B cell (primary cell): Measurements from ENCODE around the gene FHIT. TPM values are rescaled to one million over a fixed set of nuclear protein-coding genes. Genes with fewer than 3 reads are reported as not detected.

Source experiments
- ATAC-seq: fragments of 200-7000 bp; cut with Tn5 transposase; one replicate; pipeline ENCODE4 v1.10.0; 2021; ENCODE audit warnings: low read depth, mild to moderate bottlenecking, moderate number of reproducible peaks, moderate library complexity
- CTCF ChIA-PET: fragments of 350-600 bp; sonication (Branson Sonifier 250); formaldehyde crosslinking; loops from one replicate; lab custom pipeline; 2021; ENCODE audit warnings: antibody characterized with exemption, inconsistent platforms; lab: Charles Lee
- POLR2A ChIA-PET: fragments of 350-600 bp; sonication (Branson Sonifier 250); formaldehyde crosslinking; loops from one replicate; lab custom pipeline; 2021; ENCODE audit warnings: antibody characterized with exemption; lab: Charles Lee
- DNase-seq: peaks from one replicate; pipeline ENCODE4 v3.0.0; 2013
- H2AFZ ChIP-seq: 2 replicates; pipeline ENCODE4 v1.6.1; 2012; ENCODE audit warnings: mild to moderate bottlenecking, low read depth, low read length; ENCODE audit not compliant: insufficient read depth, poor library complexity, severe bottlenecking
- H3K27ac ChIP-seq, 2 donors: 1 replicate in 1 of 2; 2 replicates in 1 of 2; pipeline ENCODE4 v1.5.1; 2012 to 2013; ENCODE audit warnings: low read length in 2 of 2, mild to moderate bottlenecking in 2 of 2, moderate library complexity in 1 of 2
- H3K27me3 ChIP-seq, 4 experiments: fragments of 200-600 bp in 1 of 4; sonication (generic) in 1 of 4; replicated peaks in 1 of 4; 1 replicate in 2 of 4; 2 replicates in 2 of 4; pipeline versions ENCODE4 v1.6.1 to v1.7.0; 2013 to 2016; ENCODE audit warnings: low read length in 3 of 4, mild to moderate bottlenecking in 2 of 4, mixed read lengths in 1 of 4, moderate library complexity in 1 of 4; ENCODE audit not compliant: insufficient read depth in 4 of 4, control insufficient read depth in 3 of 4; ENCODE audit errors: control extremely low read depth in 1 of 4
- H3K36me3 ChIP-seq, 2 experiments: replicated peaks in 1 of 2; 1 replicate in 1 of 2; 2 replicates in 1 of 2; pipeline versions ENCODE4 v1.6.1 to v1.7.1; 2013; ENCODE audit warnings: low read length in 1 of 2; ENCODE audit not compliant: insufficient read depth in 2 of 2, control insufficient read depth in 1 of 2; ENCODE audit errors: control extremely low read depth in 1 of 2, extremely low read depth in 1 of 2
- H3K4me1 ChIP-seq, 2 donors: fragments of 200-600 bp in 1 of 2; sonication (generic) in 1 of 2; 1 replicate in 1 of 2; 2 replicates in 1 of 2; pipeline versions ENCODE4 v1.5.1 to v1.6.1; 2013 to 2017; ENCODE audit warnings: low read length in 2 of 2; ENCODE audit not compliant: control insufficient read depth in 2 of 2, insufficient read depth in 2 of 2
- H3K4me2 ChIP-seq: replicated peaks from 2 replicates; pipeline ENCODE3; 2012; ENCODE audit warnings: mild to moderate bottlenecking, low read depth, low read length; ENCODE audit not compliant: poor library complexity, severe bottlenecking
- H3K4me3 ChIP-seq, 5 experiments: fragments of 200-600 bp in 1 of 5; sonication (generic) in 1 of 5; 1 replicate in 3 of 5; 2 replicates in 2 of 5; pipeline versions ENCODE4 v1.5.1 to v1.7.0; 2011 to 2016; ENCODE audit warnings: low read length in 4 of 5, mild to moderate bottlenecking in 4 of 5, low read depth in 2 of 5, control low read depth in 1 of 5, moderate library complexity in 1 of 5; ENCODE audit not compliant: insufficient read depth in 1 of 5; ENCODE audit errors: control extremely low read depth in 1 of 5, extremely low read depth in 1 of 5
- H3K79me2 ChIP-seq: fragments of 200-600 bp; sonication (generic); one replicate; pipeline ENCODE4 v1.6.0; 2016; ENCODE audit warnings: low read length; ENCODE audit not compliant: control insufficient read depth, insufficient read depth
- H3K9ac ChIP-seq: fragments of 200-600 bp; sonication (generic); 2 replicates; pipeline ENCODE4 v1.6.1; 2017; ENCODE audit warnings: mild to moderate bottlenecking, low read length, moderate library complexity
- H3K9me3 ChIP-seq, 3 donors: one replicate each; pipeline versions ENCODE4 v1.6.1 to v1.7.1; 2013; ENCODE audit warnings: low read length in 2 of 3; ENCODE audit not compliant: control insufficient read depth in 2 of 3, insufficient read depth in 1 of 3; ENCODE audit errors: control extremely low read depth in 1 of 3
- H4K20me1 ChIP-seq: 2 replicates; pipeline ENCODE4 v1.6.0; 2012; ENCODE audit warnings: mild to moderate bottlenecking, low read length; ENCODE audit not compliant: insufficient read depth, control insufficient read depth, poor library complexity, severe bottlenecking
- H3K27ac Mint-ChIP-seq: one replicate; pipeline ENCODE4 v1.8.0; 2021; ENCODE audit warnings: mixed read lengths
- H3K27me3 Mint-ChIP-seq: one replicate; pipeline ENCODE4 v1.8.0; 2021; ENCODE audit warnings: mixed read lengths
- H3K4me1 Mint-ChIP-seq: one replicate; pipeline ENCODE4 v1.8.0; 2021; ENCODE audit warnings: mixed read lengths
- H3K4me3 Mint-ChIP-seq: one replicate; pipeline ENCODE4 v1.8.0; 2021; ENCODE audit warnings: mixed read lengths
- H3K9me3 Mint-ChIP-seq: one replicate; pipeline ENCODE4 v1.8.0; 2022; ENCODE audit warnings: mixed read lengths; ENCODE audit not compliant: insufficient read depth
- CTCF ChIP-seq: fragments of 200-600 bp; IDR thresholded peaks from one replicate; pipeline ENCODE4 v1.8.0; 2022; ENCODE audit warnings: antibody characterized with exemption, mild to moderate bottlenecking
- EZH2 ChIP-seq: IDR thresholded peaks from 2 replicates; pipeline ENCODE4 v1.6.1; 2012; ENCODE audit warnings: borderline replicate concordance, low read depth, mild to moderate bottlenecking, moderate library complexity, low read length; ENCODE audit not compliant: insufficient read depth, poor library complexity, severe bottlenecking
- WGBS: methylation state at CpG from one replicate; pipeline ENCODE4 v1.1.5; 2013; ENCODE audit warnings: missing lambda C conversion rate; ENCODE audit not compliant: insufficient coverage; 5-methylcytosine and 5-hydroxymethylcytosine counted together
- intact Hi-C: fragments of 100-400 bp; cut with micrococcal nuclease; formaldehyde crosslinking; loops from one replicate; pipeline ENCODE4 v1.10.0; 2022
- polyA plus RNA-seq: library from polyadenylated mRNA; depleted of rRNA; stranded (reverse); fragments of >200 nt; gene quantifications from 2 replicates; pipeline ENCODE4 v1.2.3, GENCODE V29; 2012
- total RNA-seq, 2 donors: library from RNA; stranded (reverse); fragments of 120-200 nt in 1 of 2; gene quantifications; 1 replicate in 1 of 2; 2 replicates in 1 of 2; pipeline versions ENCODE4 v1.2.3 to v1.2.4, GENCODE V29; 2013 to 2022

FHIT gene
- total and polyA plus RNA-seq, 2 donors (not counting 1 experiment from before 2014, with no cell fraction given) = 1.7 to 7.8 TPM

- H2AFZ ChIP-seq = no peak overlapping the region
- intact Hi-C loops = no loop called here
- H3K4me1 ChIP-seq = peaks cover 0 to 10% of the 10 kb centered on the region in 2 donors
- TF ChIP-seq CTCF (no peak), EZH2 (no peak)
- WGBS = no CpG with 5 or more reads among the region's 2 CpGs
- H3K9ac ChIP-seq = no peak overlapping the region
- CTCF ChIA-PET = no interaction called here
- no peak for DNase-seq
- H3K79me2 ChIP-seq = no peaks in the 10 kb centered on the region
- ATAC-seq = no peak
- H4K20me1 ChIP-seq = no peaks in the 10 kb centered on the region
- POLR2A ChIA-PET = no interaction called here
- H3K4me2 ChIP-seq = no peak overlapping the region
- no peaks in the 10 kb centered on the region for H3K36me3 ChIP-seq
- no peak overlapping the region for H3K27ac ChIP-seq
- Mint-ChIP-seq H3K4me1 (peaks cover 5% of the 10 kb centered on the region), H3K9me3 (no peaks in the 10 kb centered on the region), H3K4me3 (no peak overlapping the region), H3K27ac (no peak overlapping the region), H3K27me3 (no peaks in the 10 kb centered on the region)
- no peak overlapping the region for H3K4me3 ChIP-seq
- no peaks in the 10 kb centered on the region for H3K27me3 ChIP-seq
- H3K9me3 ChIP-seq = no peaks in the 10 kb centered on the region
Measured at GRCh38 chr3:60133269-60134162, 1117.7 kb downstream of the FHIT start.

- H3K27ac Mint-ChIP-seq = no peak overlapping the region
- H3K27ac ChIP-seq = no peak overlapping the region
- no peaks in the 10 kb centered on the region for H3K9me3 ChIP-seq
- H3K4me3 Mint-ChIP-seq = no peak overlapping the region
- no peaks in the 10 kb centered on the region for H4K20me1 ChIP-seq
- TF ChIP-seq EZH2 = no peak
- no peak for TF ChIP-seq CTCF
- no peaks in the 10 kb centered on the region for H3K27me3 Mint-ChIP-seq
- H3K9me3 Mint-ChIP-seq = no peaks in the 10 kb centered on the region
- H2AFZ ChIP-seq = no peak overlapping the region
- no peaks in the 10 kb centered on the region for H3K27me3 ChIP-seq
- ATAC-seq (no peak), DNase-seq (no peak)
- POLR2A ChIA-PET = no interaction called here
- CTCF ChIA-PET = no interaction called here
- no peak overlapping the region for H3K4me2 ChIP-seq
- H3K4me3 ChIP-seq = no peak overlapping the region
- H3K4me1 ChIP-seq = peaks cover 0 to 10% of the 10 kb centered on the region in 2 donors
- no peak overlapping the region for H3K9ac ChIP-seq
- intact Hi-C loops = no loop called here
- no peaks in the 10 kb centered on the region for H3K36me3 ChIP-seq
- H3K4me1 Mint-ChIP-seq = peaks cover 5% of the 10 kb centered on the region
- no peaks in the 10 kb centered on the region for H3K79me2 ChIP-seq
Measured at GRCh38 chr3:60131618-60132017, 1119.6 kb downstream of the FHIT start.
